ENCODE data around the gene GRM8. TPM values are rescaled to one million over a fixed set of nuclear protein-coding genes. Genes with fewer than 3 reads are reported as not detected.
"Not testable (repeated sequence)": the region's sequence is repeated elsewhere in the genome, so short reads cannot be mapped to it uniquely, and the experiment has no call there.

The GRM8 gene
- total and polyA plus RNA-seq, 8 donors = 0.11 to 1.2 (median 0.89) TPM

DNA sequence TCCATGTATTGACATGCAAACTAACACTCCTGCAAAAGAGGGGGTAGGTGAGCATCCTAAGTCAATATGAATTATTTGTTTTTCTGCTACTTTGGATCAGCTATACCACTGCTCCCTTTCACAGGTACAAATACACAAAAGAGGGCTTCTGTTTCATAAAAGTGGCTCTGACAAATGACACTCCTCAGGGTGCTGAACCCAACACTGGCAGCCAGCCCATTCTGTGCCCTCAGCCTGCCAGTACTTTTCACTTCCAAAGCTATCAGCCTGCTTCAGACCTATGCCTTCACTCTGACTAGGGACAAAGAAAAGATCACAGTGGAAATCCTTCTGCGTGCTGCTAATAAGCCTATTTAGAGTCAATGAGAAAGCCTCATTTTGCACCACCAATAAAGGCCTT is 364.8 kb downstream of the GRM8 start:
- H3K9me3 ChIP-seq; H3K27ac ChIP-seq; H3K27me3 ChIP-seq; H3K36me3 ChIP-seq; ATAC-seq; H3K4me1 ChIP-seq; intact Hi-C loops (cut with DNase I); FAIRE-seq; H3K4me3 ChIP-seq: not testable (repeated sequence)
- 69 to 86% methylated on average over 1 of the region's 1 CpG for WGBS, 2 donors
- peak in 2 of 6 donors; percentile 13 to 21 for DNase-seq

GRCh38 chr7:126887560-126887959 is 365.2 kb downstream of the GRM8 start:
- 48 to 53% methylated on average over 4 of the region's 4 CpGs for WGBS, 2 donors
- intact Hi-C loops (cut with DNase I); H3K27ac ChIP-seq; ATAC-seq; H3K4me1 ChIP-seq; DNase-seq; H3K27me3 ChIP-seq; FAIRE-seq; H3K4me3 ChIP-seq; H3K36me3 ChIP-seq; H3K9me3 ChIP-seq: not testable (repeated sequence)

DNA sequence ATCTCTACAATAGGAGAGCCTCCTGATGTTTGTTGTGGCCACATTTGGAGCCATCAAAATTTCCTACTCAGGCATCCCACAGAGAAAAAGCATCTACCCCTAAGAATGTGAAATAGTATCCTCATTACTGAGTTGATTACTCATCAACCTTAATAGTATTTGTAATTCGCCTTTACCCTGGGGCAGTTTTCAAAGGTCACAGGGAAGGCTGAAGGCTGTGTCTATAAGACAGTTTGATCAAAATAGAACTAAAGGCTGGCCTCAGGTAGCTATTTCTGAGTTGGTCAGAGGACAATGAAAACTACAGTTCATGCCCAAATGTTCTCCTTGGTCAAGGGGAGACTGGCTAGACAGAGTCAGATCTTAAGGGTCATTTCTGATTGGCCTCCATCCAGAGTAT is 370.0 kb downstream of the GRM8 start:
- DNase-seq; ATAC-seq; H3K4me3 ChIP-seq; H3K4me1 ChIP-seq; intact Hi-C loops (cut with DNase I); H3K9me3 ChIP-seq; H3K36me3 ChIP-seq; H3K27me3 ChIP-seq; FAIRE-seq; H3K27ac ChIP-seq: not testable (repeated sequence)
- WGBS, 2 donors = 84 to 92% methylated on average over 1 of the region's 1 CpG

GRCh38 chr7:126881908-126882307 is 370.8 kb downstream of the GRM8 start:
- intact Hi-C loops (cut with DNase I); H3K36me3 ChIP-seq; H3K9me3 ChIP-seq; DNase-seq; H3K4me3 ChIP-seq; ATAC-seq; H3K27me3 ChIP-seq; FAIRE-seq; H3K4me1 ChIP-seq; H3K27ac ChIP-seq: not testable (repeated sequence)
- WGBS, 2 donors = 77 to 90% methylated on average over 2 of the region's 2 CpGs

- ATAC-seq (no peak), DNase-seq (no peak), FAIRE-seq (no peak)
- Histone ChIP-seq H3K27ac (no peak overlapping the region), H3K36me3 (no peaks in the 10 kb centered on the region), H3K4me1 (no peaks in the 10 kb centered on the region), H3K9me3 (no peaks in the 10 kb centered on the region), H3K27me3 (no peaks in the 10 kb centered on the region), H3K4me3 (no peak overlapping the region)
- intact Hi-C loops (cut with DNase I) = no loop called here
- WGBS, 2 donors = 93 to 94% methylated on average over 4 of the region's 4 CpGs
- TF ChIP-seq CTCF (IDR thresholded peaks at IDR 0.05) = no peak
These were observed 371.4 kb downstream of the GRM8 start for GRCh38 chr7:126881315-126881714.

- DNase-seq; H3K9me3 ChIP-seq; H3K27me3 ChIP-seq; H3K4me1 ChIP-seq; ATAC-seq; intact Hi-C loops (cut with DNase I); H3K36me3 ChIP-seq; H3K4me3 ChIP-seq; FAIRE-seq; H3K27ac ChIP-seq: not testable (repeated sequence)
- 70 to 79% methylated on average over 3 of the region's 3 CpGs for WGBS, 2 donors
These were observed 376.2 kb downstream of the GRM8 start for GRCh38 chr7:126876536-126876935.

DNA sequence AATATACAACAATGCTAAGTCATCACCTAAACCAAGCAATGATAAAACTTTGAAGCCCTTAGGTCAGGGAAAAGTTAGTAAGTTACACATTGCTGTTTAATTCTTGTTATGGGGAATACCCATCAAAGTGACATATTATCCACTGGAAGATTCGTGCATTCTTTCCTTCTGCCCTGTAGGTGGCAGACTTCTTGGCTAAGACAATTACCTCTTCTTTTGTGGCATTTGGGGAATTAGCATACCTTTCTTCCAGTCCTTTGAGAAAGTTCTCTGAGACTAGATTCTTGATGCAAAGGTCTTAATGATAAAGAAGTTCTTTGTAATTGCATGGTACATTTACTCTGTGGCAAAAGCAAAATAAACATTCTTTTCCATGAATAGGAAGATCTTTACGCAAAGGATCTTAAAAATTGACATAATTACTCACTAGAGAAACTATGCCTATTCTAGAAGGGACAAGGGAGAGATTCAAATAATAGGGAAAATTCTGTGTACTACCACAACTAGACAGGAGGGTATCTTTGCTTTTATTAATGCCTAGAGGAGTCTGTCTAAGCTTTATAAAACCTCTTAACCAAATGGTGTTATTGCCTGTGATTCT is 395.9 kb downstream of the GRM8 start:
- H3K27me3 ChIP-seq = no peaks in the 10 kb centered on the region
- intact Hi-C loops (cut with DNase I) = no loop called here
- FAIRE-seq (no peak), DNase-seq (no peak), ATAC-seq (peak in 2 of 4 donors; percentile 32 to 60)
- H3K4me3 ChIP-seq = no peak overlapping the region
- no peaks in the 10 kb centered on the region for H3K9me3 ChIP-seq
- 48 to 53% methylated on average over 2 of the region's 2 CpGs for WGBS, 2 donors
- H3K36me3 ChIP-seq = no peaks in the 10 kb centered on the region
- TF ChIP-seq CTCF (IDR thresholded peaks at IDR 0.05) = peak in 2 of 4 donors; percentile 38 to 48
- no peak overlapping the region for H3K27ac ChIP-seq
- H3K4me1 ChIP-seq = no peaks in the 10 kb centered on the region
